GM21360 (cell line): ENCODE measurements around the gene KIF12.

Experiments used
- ATAC-seq: cut with Tn5 transposase; IDR thresholded peaks from one replicate; pipeline ENCODE4 v1.9.1; 2021; ENCODE audit warnings: mild to moderate bottlenecking, moderate library complexity; ENCODE audit not compliant: unreplicated experiment

KIF12 gene

GRCh38 chr9:114107286-114108001 lies 8.4 kb upstream of the KIF12 start:
- no peak for ATAC-seq

- no peak for ATAC-seq
Observed at GRCh38 chr9:114105236-114105635, 6.1 kb upstream of the KIF12 start.

GRCh38 chr9:114102484-114102883 lies 3.4 kb upstream of the KIF12 start:
- ATAC-seq = no peak

- no peak for ATAC-seq
Observed at GRCh38 chr9:114100536-114100935, 1.4 kb upstream of the KIF12 start.

- ATAC-seq = no peak
Observed at GRCh38 chr9:114099669-114100270, 678 bp upstream of the KIF12 start.

GRCh38 chr9:114098021-114098935 lies 814 bp downstream of the KIF12 start:
- ATAC-seq = no peak

GRCh38 chr9:114097613-114098020 lies 1.5 kb downstream of the KIF12 start:
- no peak for ATAC-seq

- ATAC-seq = no peak
Observed at GRCh38 chr9:114096866-114097612, 2.1 kb downstream of the KIF12 start.

GRCh38 chr9:114096041-114096511 lies 3.0 kb downstream of the KIF12 start:
- no peak for ATAC-seq

GRCh38 chr9:114094971-114095370 lies 4.1 kb downstream of the KIF12 start:
- no peak for ATAC-seq

GRCh38 chr9:114093761-114094505 lies 5.2 kb downstream of the KIF12 start:
- no peak for ATAC-seq

GRCh38 chr9:114093031-114093471 lies 6.0 kb downstream of the KIF12 start:
- ATAC-seq = no peak

- ATAC-seq = no peak
Observed at GRCh38 chr9:114092336-114092735, 6.8 kb downstream of the KIF12 start.

- no peak for ATAC-seq
Observed at GRCh38 chr9:114091711-114092110, 7.4 kb downstream of the KIF12 start.

GRCh38 chr9:114090798-114091197 lies 8.3 kb downstream of the KIF12 start:
- no peak for ATAC-seq

GRCh38 chr9:114089206-114089840 lies 9.8 kb downstream of the KIF12 start:
- no peak for ATAC-seq

GRCh38 chr9:114088571-114089170 lies 10.4 kb downstream of the KIF12 start:
- ATAC-seq = no peak

- no peak for ATAC-seq
Observed at GRCh38 chr9:114087721-114088120, 11.4 kb downstream of the KIF12 start.

GRCh38 chr9:114086607-114087006 lies 12.5 kb downstream of the KIF12 start:
- ATAC-seq = no peak
